ENCODE measurements around the gene GALNTL6. TPM values are rescaled to one million over a fixed set of nuclear protein-coding genes. Genes with fewer than 3 reads are reported as not detected.

Gene GALNTL6
- total and polyA plus RNA-seq, 2 of the 4 experiments (the other 2 are of a cell fraction) = under 0.01 TPM; not detected in 1

- Histone ChIP-seq H3K4me1 (ENCODE audit: control insufficient read depth, insufficient read depth, low read length) (no peaks in the 10 kb centered on the region), H4K5ac (ENCODE audit: low read depth, low read length) (no peak overlapping the region), H3K27ac (ENCODE audit: insufficient read depth, low read length) (no peak overlapping the region), H2AK5ac (ENCODE audit: low read depth, low read length) (no peak overlapping the region), H2AFZ (replicated peaks; ENCODE audit: low read length, poor library complexity) (no peak overlapping the region), H3K9me1 (ENCODE audit: insufficient read depth, low read length) (no peaks in the 10 kb centered on the region), H4K91ac (ENCODE audit: insufficient read depth, low read depth, low read length) (no peak overlapping the region), H3K56ac (ENCODE audit: extremely low read depth, insufficient read depth, low read length) (no peak overlapping the region), H3K9ac (ENCODE audit: low read depth, low read length) (no peak overlapping the region), H2BK15ac (ENCODE audit: low read depth, low read length) (no peak overlapping the region), H4K20me1 (ENCODE audit: insufficient read depth, low read length) (no peaks in the 10 kb centered on the region), H3K4me2 (ENCODE audit: low read depth, low read length) (no peak overlapping the region), H3K23ac (ENCODE audit: low read depth, low read length) (no peak overlapping the region), H3K9me3 (ENCODE audit: control insufficient read depth, insufficient read depth, low read length) (no peaks in the 10 kb centered on the region), H3K27me3 (ENCODE audit: control insufficient read depth, insufficient read depth, low read length) (no peaks in the 10 kb centered on the region), H2BK20ac (ENCODE audit: low read depth, low read length) (no peak overlapping the region), H3K14ac (replicated peaks; ENCODE audit: low read depth, low read length) (no peak overlapping the region), H3K4ac (ENCODE audit: low read depth, low read length) (no peak overlapping the region), H3K79me1 (ENCODE audit: low read depth in 1 of 2, low read length in 2 of 2) (no peaks in the 10 kb centered on the region), H3K4me3 (ENCODE audit: insufficient read depth, low read depth, low read length) (no peak overlapping the region), H3K36me3 (ENCODE audit: control insufficient read depth, insufficient read depth, low read length) (no peaks in the 10 kb centered on the region), H4K8ac (ENCODE audit: low read depth in 2 of 2, low read length in 2 of 2) (no peak overlapping the region), H2BK5ac (ENCODE audit: low read depth, low read length, poor library complexity, severe bottlenecking) (no peak overlapping the region), H2BK120ac (ENCODE audit: low read depth, low read length) (no peak overlapping the region), H3K18ac (ENCODE audit: low read depth, low read length) (no peak overlapping the region), H2AK9ac (replicated peaks; ENCODE audit: low read depth, low read length, poor library complexity) (no peak overlapping the region)
- intact Hi-C loops (cut with micrococcal nuclease) = no loop called here
- ChIA-PET CTCF (no interaction called here), POLR2A (ENCODE audit: unreplicated experiment) (no interaction called here)
- no peak for ATAC-seq (ENCODE audit: low read depth)
- BruUV-seq (replicated peaks) = no TSS peak
- TF ChIP-seq BHLHE40 (IDR thresholded peaks at IDR 0.05; ENCODE audit: low read depth, low read length) (no peak), CHD1 (IDR thresholded peaks at IDR 0.05; ENCODE audit: low read depth, low read length) (no peak), POLR2A (IDR thresholded peaks at IDR 0.05; ENCODE audit: low read depth, low read length) (no peak), NFE2L2 (IDR thresholded peaks at IDR 0.05; ENCODE audit: low read depth, low read length) (no peak), SMC3 (IDR thresholded peaks at IDR 0.05; ENCODE audit: low read depth, low read length) (no peak), MXI1 (IDR thresholded peaks at IDR 0.05; ENCODE audit: borderline replicate concordance, low read depth, low read length) (no peak), FOS (IDR thresholded peaks at IDR 0.05; ENCODE audit: low read depth, low read length) (no peak), MAZ (IDR thresholded peaks at IDR 0.05; ENCODE audit: borderline replicate concordance, low read depth, low read length) (no peak), RAD21 (IDR thresholded peaks at IDR 0.05; ENCODE audit: low read length) (no peak), USF2 (IDR thresholded peaks at IDR 0.05; ENCODE audit: low read depth, low read length) (no peak), RFX5 (IDR thresholded peaks at IDR 0.05; ENCODE audit: low read depth, low read length) (no peak), MAFK (IDR thresholded peaks at IDR 0.05; ENCODE audit: low read depth, low read length) (no peak), RCOR1 (IDR thresholded peaks at IDR 0.05; ENCODE audit: insufficient replicate concordance, low read length) (no peak), CEBPB (IDR thresholded peaks at IDR 0.05; ENCODE audit: low read depth, low read length) (no peak)
- TF ChIP-seq, protein P1, sequence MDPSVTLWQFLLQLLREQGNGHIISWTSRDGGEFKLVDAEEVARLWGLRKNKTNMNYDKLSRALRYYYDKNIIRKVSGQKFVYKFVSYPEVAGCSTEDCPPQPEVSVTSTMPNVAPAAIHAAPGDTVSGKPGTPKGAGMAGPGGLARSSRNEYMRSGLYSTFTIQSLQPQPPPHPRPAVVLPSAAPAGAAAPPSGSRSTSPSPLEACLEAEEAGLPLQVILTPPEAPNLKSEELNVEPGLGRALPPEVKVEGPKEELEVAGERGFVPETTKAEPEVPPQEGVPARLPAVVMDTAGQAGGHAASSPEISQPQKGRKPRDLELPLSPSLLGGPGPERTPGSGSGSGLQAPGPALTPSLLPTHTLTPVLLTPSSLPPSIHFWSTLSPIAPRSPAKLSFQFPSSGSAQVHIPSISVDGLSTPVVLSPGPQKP (IDR thresholded peaks at IDR 0.05; ENCODE audit: borderline replicate concordance, low read depth, low read length) = no peak
- TF ChIP-seq, protein P2, sequence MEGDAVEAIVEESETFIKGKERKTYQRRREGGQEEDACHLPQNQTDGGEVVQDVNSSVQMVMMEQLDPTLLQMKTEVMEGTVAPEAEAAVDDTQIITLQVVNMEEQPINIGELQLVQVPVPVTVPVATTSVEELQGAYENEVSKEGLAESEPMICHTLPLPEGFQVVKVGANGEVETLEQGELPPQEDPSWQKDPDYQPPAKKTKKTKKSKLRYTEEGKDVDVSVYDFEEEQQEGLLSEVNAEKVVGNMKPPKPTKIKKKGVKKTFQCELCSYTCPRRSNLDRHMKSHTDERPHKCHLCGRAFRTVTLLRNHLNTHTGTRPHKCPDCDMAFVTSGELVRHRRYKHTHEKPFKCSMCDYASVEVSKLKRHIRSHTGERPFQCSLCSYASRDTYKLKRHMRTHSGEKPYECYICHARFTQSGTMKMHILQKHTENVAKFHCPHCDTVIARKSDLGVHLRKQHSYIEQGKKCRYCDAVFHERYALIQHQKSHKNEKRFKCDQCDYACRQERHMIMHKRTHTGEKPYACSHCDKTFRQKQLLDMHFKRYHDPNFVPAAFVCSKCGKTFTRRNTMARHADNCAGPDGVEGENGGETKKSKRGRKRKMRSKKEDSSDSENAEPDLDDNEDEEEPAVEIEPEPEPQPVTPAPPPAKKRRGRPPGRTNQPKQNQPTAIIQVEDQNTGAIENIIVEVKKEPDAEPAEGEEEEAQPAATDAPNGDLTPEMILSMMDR (conservative IDR thresholded peaks at IDR 0.05; ENCODE audit: low read depth, low read length) = no peak
- DNase-seq = no peak
- 50% methylated on average over 2 of the region's 3 CpGs; no CpG with 5 or more reads in 1 of the 2 experiments for WGBS, 2 experiments (ENCODE audit: extremely low coverage in 2 of 2, insufficient read length in 1 of 2)
- dilution Hi-C loops (cut with HindIII; ENCODE audit: low sequenced_read_pairs, unreplicated experiment) = no loop called here
- in situ Hi-C loops (cut with MboI; ENCODE audit: low sequenced_read_pairs) = no loop called here
Observed at GRCh38 chr4:172794307-172794703, 981.1 kb downstream of the GALNTL6 start.
